NCI-H1436 (cell line): Measurements from ENCODE around the gene NCK1.
A peak's percentile ranks its signal among the peaks of the same experiment; 100 is the strongest.

Experiments
- DNase-seq: peaks from one replicate; lab custom pipeline; 2025; lab: John Stamatoyannopoulos, UW

NCK1 gene

DNA sequence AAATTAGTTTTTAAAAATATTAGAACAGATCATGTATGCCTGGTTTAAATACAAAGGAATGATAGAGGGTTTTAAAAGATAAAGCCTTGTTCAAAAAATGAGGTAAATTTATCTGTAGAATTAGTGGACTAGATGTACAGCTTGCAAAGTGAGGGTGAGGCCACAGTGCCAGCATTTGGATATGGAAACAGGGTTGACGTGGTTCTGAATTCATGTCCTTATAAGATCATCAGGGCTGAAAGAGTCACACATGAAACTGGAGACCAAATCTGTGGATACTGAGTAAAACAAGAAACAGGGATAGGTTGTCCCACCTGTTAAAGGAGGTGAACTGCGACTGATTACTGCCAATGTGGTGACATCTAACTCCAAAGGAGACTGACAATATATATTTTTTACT lies 46.3 kb downstream of the NCK1 start:
- DNase-seq = no peak

DNA sequence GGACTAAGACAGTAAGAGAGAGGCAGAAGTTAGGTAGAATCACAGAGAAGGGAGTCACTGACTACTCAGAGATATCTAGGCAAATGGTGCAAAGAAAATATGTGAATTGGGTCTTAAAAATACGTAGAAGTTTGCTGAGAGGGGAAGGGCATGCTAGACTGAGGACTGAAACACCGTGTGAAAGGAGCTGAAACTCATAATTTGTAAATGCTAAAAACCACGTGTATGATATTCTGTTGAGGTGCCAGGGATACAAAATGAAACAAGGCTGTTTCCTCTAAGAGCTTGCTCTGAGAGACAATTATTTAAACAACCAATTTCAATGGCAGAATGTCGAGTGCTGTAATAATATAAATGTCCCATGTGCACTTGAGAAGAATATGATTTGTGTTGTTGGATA lies 47.2 kb downstream of the NCK1 start:
- peak; percentile 27 for DNase-seq

DNA sequence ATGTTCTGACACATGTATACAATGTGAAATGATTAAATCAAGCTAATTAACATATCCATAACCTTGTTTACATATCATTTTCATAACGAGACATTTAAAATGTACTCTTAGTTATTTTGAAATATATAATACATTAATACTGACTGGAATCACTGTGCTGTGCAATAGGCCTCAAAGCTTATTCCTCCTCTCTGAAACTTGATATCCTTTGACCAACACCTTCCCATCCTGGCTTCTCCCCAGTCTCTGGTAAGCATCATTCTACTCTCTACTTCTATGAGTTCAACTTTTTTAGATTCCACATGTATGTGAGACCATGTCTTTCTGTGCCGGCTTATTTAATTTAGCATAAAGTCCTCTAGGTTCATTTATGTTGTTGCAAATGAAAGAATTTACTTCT lies 48.7 kb downstream of the NCK1 start:
- DNase-seq = no peak

DNA sequence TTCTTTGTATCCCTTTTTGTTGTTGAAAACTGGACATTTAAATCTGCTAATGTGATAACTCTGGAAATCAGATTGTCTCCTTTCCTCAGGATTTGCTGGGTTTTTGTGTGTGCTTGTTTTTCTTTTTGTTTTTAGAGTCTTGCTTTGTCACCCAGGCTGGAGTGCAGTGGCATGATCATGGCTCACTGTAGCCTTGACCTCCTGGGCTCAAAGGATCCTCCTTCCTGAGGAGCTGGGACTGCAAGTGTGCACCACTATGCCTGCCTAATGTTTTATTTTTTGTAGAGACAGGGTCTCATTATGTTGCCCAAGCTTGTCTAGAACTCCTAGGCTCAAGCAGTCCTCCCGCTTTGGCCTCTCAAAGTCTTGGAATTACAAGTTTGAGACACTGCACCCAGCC lies 51.2 kb downstream of the NCK1 start:
- DNase-seq = no peak

DNA sequence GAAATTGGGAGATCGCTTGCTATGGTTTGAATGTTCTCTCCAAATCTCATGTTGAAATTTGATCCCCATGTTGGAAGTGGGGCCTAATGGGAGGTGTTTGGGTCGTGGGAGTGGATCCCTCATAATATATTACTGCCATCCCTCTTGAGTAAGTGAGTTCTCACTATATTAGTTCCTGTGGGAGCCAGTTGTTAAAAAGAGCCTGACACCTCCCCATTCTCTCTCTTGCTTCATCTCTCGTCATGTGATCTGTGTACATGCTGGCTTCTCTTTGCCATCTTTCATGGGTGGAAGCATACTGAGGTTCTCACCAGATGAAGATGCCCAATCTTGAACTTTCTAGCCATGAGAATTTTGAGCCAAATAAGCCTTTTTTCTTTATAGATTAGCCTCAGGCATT lies 52.7 kb downstream of the NCK1 start:
- DNase-seq = no peak

DNA sequence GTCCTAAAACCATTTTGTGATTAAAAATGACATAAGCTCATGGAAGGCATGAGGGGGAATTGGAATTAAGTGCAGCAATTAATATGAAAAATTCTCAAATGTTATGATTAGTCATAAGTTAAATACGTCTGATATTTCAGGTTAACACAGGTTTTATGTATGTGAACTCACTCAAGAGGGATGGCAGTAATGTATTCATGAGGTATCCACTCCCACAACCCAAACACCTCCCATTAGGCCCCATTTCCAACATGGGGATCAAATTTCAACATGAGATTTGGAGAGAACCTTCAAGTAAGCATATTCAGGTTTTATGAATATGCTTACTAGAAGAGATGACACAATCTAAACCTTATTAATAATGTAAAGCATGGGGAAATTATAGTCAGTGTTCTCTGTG lies 54.2 kb downstream of the NCK1 start:
- DNase-seq = no peak

DNA sequence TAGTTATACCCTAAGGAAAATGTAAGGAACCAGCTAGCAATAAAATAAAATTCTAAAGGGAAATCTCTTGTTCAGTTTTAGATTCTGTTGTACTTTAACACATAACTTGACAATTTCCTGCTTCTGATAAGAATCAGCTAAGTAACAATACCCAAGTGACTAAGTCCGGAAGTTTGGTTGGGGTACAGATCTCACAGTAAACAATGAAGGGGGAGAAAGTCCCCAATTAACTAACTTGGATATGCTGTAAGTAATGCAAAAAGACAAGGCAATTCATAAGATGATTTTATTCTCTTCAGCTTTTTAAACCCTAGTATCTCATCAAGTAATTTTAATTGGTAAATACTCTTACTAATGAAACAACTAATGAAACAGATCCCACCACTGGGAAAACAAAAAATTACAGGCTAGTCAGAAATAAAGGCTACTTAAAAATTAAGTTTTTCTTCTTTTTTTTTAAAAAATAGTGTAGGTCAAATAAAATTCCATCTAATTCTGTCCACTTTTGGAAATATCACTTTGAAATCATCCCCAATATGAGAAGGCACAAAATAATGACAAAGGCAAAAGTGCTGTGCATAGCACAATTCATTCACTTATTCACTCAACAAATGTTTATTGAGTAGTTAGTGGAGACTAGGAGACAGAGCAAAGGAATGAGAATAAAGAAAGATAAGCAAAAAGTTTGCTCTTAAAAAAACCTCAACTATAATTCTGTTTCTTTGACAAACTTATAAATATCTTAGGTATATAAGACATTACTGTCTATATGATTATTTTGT lies 58.0 kb downstream of the NCK1 start:
- DNase-seq = no peak

DNA sequence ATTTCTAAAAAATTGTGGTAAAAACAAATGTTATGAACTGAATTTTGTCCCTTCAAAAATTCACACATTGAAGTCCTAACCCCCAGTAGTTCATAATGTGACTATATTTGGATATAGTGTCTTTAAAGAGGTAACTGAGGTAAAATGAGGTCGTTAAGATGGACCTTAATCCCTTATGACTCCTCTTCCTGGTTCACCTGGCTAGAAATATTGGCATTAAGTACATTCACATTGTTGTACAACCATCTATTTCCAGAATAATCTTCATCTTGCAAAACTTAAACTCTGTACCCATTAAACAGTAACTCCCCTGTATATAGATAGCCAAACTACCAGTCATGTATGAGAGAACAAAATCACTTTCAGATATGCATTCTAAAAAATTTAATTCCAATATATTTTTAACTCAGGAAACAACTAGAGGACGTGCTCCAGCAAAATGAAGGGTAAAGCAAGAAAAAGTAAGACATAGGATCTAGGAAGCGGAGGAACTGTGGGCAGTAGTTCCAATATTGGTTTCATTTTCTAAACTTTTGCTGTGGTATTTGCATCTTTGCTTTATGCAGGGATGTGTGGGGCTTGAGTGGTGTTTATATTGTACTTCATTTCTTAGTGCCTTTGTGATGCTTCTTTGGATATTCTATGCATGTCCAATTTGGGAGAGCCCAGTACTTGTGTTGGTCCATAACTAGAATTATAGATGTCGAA lies 59.0 kb downstream of the NCK1 start:
- no peak for DNase-seq

DNA sequence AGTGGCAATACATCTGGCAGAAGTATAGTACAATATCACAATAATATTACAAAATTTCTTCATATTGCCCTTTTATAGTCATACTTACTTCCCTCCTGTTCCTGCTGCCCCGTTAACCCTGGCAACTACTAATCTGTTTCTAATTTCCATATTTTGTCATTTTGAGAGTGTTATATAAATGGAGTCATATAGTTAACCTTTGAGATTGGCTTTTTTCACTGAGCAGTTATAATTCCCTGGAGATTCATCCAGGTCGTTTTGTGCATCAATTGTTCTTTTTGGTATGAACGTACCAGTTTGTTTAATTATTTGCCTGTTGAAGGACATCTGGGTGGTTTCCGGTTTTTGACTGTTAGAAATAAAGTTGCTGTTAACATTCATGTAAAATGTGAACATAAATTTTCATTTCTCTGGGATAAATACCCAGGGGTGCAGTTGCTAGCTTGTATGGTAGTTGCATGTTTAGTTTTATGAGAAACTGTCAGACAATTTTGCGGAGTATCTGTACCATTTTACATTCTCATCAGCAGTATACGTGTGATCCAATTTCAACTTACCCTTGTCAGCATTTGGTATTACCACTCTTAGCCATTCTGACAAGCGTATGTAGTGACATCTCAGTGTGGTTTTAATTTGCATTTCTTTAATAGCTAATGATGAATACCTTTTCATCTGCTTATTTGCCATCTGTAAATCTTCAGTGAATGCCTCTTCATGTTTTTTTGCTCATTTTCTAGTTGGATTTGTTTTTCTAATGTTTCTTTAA lies 63.6 kb downstream of the NCK1 start:
- no peak for DNase-seq

DNA sequence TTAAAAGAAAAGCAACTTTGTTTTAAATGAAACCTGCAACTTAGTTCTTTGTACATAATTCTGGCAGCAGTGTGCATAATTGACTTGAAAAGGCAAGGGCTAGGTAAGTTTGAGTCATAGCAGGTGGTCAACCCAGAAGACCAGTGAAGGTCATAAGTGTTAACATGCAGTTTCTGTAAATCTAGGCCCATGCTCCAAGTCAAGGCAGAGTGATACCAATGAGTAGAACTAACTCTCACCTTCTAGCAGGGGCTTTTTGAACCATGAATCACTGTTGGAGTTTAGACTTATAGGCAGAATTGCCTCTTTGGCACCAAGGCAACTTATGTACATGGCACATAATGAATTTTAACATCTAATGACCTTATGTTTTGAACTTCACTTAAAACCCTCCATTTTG lies 66.2 kb downstream of the NCK1 start:
- no peak for DNase-seq

DNA sequence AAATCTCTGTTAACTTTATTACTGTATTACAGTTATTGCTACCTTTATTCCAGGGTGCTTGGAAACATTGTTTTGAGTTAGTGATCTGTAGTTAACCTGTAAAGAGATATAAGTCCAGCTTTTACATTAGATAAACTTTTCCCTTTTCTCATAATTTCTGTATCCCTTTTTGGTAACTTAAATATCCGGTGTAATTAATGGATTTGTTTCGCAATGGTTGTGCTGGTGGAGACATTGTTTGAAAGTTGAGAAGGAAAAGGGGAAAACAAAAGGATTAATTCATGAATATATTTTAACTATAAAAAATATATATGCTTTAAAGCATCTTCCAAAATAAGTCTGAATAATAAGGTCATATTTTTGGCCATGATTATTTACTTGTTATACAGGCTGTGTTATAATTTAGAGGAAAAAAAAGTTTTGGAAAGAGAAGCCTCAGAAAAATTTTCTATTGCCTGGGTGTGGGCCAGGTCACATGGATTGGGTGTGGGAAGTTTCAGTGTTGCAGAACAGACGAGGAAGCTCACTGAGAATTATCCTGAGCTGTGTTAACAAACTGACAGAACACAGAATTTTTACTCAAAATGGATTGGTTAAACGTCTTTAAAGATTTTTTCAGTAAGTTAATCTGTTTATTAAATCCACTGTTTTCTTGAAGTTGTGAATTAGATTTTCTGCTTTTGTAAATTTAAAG lies 68.1 kb downstream of the NCK1 start:
- no peak for DNase-seq

DNA sequence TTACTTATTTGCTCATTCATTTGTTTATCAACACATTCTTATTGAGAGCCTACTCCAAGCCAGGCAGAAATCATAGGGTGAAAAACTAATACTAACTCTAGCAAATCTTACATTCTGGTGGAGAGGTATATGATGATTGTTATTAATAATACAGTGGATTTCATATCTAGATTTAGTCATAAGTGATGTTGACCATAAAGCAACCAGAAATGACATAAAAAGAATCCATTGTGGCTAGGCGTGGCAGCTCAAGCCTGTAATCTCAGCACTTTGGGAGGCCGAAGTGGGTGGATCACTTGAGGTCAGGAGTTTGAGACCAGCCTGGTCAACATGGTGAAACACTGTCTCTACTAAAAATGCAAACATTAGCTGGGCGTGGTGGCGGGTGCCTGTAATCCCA lies 69.6 kb downstream of the NCK1 start:
- no peak for DNase-seq

DNA sequence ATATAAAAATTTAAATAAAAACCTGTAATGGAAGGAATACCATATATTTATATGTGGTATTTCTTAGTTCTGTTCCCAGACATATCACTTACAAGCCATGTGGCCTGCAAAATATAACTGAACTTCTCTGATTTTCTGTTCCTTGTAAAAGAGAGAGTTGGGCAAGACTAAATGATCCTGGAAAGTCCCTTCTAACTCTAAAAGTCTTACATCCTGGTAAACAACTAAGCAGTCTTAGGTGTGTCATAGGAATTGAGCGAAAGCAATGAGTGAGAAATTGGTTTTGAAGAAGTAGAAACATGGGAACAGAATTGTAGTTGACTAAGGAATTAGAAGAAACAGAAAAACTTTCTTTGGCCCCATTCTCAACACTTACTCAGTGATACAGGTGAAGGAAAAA lies 70.5 kb downstream of the NCK1 start:
- DNase-seq = no peak

DNA sequence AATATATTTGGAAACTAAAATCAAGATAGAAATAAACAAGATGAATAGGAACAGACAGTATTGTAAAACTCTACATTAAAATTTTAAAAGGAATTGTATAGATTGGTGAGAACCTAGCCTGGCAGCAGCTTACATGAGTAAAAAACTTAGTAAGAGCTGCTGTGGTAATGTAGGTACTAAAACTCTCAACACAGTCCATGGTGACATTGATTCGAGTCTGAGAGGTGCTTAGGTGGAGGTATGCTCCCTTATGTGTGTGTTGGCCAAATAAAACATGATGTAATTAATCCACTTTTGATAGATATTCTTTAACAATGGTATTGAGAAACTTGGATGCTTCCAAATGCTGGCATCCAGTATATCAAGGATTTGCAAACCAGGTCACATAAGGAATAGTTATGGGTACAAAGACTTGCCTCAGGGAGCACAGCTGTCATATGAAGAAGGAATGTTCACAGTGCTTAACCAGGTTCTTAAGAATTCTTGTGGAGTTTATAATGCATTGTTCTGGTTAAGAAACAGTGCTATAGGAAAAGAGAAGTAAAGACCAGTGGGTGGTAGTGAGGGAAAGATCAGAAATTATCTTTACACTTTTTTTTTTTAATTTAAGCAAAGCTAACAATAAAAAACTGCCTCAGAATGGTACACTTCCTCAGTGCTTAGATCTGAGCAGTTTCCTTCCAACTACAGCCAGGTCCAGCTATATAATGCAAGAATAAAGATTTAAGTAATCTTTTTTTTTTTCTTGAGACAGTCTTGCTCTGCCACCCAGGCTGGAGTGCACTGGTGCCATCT lies 71.2 kb downstream of the NCK1 start:
- DNase-seq = no peak

DNA sequence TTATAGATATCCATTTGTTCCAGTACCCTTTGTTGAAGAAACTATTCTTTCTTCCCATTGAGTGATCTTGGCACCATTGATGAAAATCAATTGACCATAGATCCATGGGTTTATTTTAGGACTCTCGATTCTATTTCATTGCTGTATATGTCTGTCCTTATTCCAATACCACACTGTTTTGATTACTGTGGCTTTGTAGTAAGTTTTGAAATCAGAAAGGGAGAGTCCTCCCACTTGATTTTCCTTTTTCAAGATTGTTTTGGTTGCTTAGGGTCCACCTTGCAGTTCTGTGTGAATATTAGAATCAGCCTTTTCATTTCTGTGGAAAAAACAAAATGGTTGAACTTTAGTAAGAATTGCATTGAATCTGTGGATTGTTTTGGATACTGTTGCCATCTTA lies 75.2 kb downstream of the NCK1 start:
- DNase-seq = no peak

DNA sequence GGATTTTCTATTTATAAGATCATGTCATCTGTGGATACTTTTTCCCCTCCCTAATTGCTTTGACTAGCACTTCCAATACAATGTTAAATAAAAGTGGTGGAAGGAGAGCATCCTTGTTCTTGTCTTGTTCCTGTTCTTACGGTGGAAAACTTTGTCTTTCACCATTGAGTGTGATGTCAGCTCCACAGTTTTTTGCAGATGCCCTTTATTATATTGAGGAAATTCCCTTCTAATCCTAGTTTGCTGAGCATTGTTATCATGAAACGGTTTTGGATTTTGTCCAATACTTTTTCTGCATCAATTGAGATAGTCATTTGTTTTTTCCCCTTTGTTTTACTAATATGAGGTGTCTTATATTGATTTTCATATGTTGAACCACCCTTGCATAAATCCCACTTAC lies 75.8 kb downstream of the NCK1 start:
- DNase-seq = no peak

DNA sequence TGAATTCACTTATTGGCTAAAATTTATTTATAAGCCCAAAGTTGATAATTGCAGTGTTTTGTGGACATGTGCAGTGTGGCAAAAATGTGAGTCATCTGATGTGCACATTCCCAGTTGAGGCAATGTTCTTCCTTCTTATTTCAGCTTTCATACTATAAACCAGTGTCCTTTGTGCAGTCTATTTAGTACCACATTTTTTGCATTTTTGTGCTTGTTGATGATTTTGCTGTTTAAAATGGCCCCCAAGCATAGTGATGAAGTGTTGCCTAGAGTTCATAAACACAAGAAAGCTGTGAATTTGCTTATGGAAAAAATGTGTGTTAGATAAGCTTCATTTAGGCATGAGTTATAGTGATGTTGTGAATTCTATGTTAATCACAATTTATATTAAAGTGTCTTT lies 76.3 kb downstream of the NCK1 start:
- DNase-seq = no peak

DNA sequence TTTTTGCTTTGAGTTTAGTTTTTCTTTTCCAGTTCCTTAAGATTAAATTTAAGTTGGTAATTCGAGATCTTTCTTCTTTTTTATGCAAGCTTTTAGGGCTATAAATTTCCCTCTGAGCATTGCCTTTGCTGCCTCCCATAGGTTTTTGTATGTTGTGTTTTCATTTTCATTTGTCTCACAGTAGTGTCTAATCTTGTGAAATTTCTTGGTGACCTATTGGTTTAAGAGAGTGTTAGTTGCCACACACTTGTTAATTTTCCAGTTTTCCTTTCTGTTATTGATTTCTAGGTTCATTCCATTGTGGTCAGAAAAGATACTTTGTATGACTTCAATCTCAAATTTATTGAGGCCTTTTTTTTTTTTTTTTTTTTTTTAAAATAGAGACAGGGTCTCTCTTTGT lies 77.5 kb downstream of the NCK1 start:
- no peak for DNase-seq

DNA sequence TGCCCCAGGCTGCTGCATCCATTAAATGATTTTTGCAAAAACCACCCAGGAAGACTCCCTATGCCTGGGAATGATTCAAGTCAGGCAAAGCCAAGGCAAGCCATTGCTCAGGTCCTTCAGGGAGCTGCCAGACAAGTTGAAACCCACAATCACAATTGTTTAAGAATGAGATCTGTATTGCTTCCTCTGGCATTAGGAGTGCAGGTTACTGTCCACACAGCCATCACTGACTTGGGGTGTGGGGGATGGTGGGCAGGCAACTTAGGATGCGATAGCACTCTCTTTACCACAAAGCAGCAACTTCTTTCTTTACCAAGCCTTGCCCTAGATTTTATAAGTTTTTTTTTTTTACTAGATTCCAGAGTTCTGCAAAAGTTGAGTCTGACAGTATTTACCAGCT lies 80.8 kb downstream of the NCK1 start:
- no peak for DNase-seq

DNA sequence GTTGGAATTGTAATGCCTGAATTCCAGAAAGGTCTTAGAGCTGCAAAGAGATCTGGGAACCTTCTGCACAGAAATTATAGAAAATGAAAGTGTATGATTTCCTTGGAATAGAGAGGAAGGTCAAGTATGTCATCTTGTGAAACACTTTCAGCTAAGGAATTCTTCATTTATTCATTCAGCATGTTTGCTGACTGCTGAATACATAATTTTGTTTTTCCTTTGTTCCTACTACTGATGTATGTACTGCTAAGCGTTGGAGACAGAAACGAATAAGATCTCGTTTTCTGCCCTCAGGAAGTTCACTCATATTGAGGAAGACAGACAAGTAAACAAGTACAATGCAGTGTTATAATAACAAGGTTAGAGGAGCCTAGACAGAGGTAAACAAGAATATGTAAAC lies 81.4 kb downstream of the NCK1 start:
- DNase-seq = no peak

DNA sequence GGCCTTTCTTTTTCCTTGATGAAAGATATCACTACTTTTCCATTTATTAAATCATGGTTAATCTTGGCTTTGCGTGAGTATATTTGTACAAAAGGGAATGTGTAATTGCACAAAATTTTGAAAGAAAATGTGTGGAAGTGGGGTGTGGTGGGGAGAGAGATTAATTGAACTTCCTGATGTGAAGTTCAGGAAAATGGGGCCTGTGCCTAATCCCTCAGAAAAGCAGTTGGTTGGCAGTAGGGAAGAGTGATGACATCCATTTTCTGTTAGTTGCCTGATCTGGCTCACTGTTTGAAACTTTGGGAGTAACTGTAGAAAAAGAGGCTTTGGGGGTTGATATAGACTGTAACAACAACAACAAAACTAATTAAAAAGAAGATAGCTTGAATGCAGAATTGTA lies 85.0 kb downstream of the NCK1 start:
- no peak for DNase-seq

DNA sequence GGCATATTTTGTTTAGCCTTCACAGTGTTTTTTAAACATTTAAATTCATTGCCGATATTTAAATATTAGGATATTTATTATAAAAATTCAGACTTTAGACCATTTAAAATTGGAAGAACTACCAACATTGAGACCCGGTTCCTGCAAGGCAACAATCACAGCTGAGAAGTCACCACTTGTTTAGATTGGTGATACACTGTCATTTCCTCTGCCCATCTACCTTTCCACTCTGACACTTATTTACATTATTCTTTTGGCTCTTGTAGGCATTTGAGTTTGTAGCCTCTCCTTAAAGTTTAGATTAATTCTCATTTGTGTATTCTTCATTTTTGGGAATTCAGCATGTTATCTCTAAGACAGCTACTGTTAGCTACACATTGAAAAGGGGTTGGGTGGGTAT lies 85.5 kb downstream of the NCK1 start:
- DNase-seq = no peak
